CD4-positive, alpha-beta T cell treated with Interleukin-2 at 100 ng/mL for 4 hours (primary cell): ENCODE measurements around the gene EIF3L.

Experiments used
- DNase-seq: peaks from one replicate; pipeline ENCODE4 v3.0.0-alpha.2; 2020; ENCODE audit warnings: low spot score

Gene EIF3L

GRCh38 chr22:37855462-37855861 is 6.2 kb downstream of the EIF3L start:
- no peak for DNase-seq

GRCh38 chr22:37860796-37861421 is 11.7 kb downstream of the EIF3L start:
- DNase-seq, result no peak

- no peak for DNase-seq
Observed at GRCh38 chr22:37862570-37863325, 13.5 kb downstream of the EIF3L start.

GRCh38 chr22:37865510-37865909 is 16.3 kb downstream of the EIF3L start:
- DNase-seq, result no peak

GRCh38 chr22:37870273-37870672 is 21.1 kb downstream of the EIF3L start:
- DNase-seq, result no peak

- no peak for DNase-seq
Observed at GRCh38 chr22:37880668-37881440, 31.6 kb downstream of the EIF3L start.

GRCh38 chr22:37884420-37884819 is 35.2 kb downstream of the EIF3L start:
- no peak for DNase-seq

- no peak for DNase-seq
Observed at GRCh38 chr22:37887584-37888378, 38.6 kb downstream of the EIF3L start.

- DNase-seq, result no peak
Observed at GRCh38 chr22:37891926-37892325, 42.7 kb downstream of the EIF3L start.

GRCh38 chr22:37892566-37893335 is 43.5 kb downstream of the EIF3L start:
- DNase-seq, result no peak

GRCh38 chr22:37893583-37893983 is 44.4 kb downstream of the EIF3L start:
- no peak for DNase-seq

- DNase-seq, result no peak
Observed at GRCh38 chr22:37894939-37895670, 45.9 kb downstream of the EIF3L start.

GRCh38 chr22:37896181-37896592 is 47.0 kb downstream of the EIF3L start:
- DNase-seq, result peak; percentile 58

GRCh38 chr22:37896939-37897338 is 47.7 kb downstream of the EIF3L start:
- DNase-seq, result no peak

GRCh38 chr22:37897807-37898206 is 48.6 kb downstream of the EIF3L start:
- no peak for DNase-seq

- no peak for DNase-seq
Observed at GRCh38 chr22:37898441-37899181, 49.4 kb downstream of the EIF3L start.

GRCh38 chr22:37904572-37905533 is 55.6 kb downstream of the EIF3L start:
- DNase-seq, result no peak

GRCh38 chr22:37905534-37906363 is 56.5 kb downstream of the EIF3L start, which contains the start of gene MICALL1:
Gene MICALL1 (plus strand): TSS chr22:37906297. CDS start chr22:37906423, 126 bp downstream.
- peak; percentile 56 for DNase-seq
